ENCODE data around the gene RPL32.
"Not testable (repeated sequence)": the region's sequence is repeated elsewhere in the genome, so short reads cannot be mapped to it uniquely, and the experiment has no call there.

The RPL32 gene

DNA sequence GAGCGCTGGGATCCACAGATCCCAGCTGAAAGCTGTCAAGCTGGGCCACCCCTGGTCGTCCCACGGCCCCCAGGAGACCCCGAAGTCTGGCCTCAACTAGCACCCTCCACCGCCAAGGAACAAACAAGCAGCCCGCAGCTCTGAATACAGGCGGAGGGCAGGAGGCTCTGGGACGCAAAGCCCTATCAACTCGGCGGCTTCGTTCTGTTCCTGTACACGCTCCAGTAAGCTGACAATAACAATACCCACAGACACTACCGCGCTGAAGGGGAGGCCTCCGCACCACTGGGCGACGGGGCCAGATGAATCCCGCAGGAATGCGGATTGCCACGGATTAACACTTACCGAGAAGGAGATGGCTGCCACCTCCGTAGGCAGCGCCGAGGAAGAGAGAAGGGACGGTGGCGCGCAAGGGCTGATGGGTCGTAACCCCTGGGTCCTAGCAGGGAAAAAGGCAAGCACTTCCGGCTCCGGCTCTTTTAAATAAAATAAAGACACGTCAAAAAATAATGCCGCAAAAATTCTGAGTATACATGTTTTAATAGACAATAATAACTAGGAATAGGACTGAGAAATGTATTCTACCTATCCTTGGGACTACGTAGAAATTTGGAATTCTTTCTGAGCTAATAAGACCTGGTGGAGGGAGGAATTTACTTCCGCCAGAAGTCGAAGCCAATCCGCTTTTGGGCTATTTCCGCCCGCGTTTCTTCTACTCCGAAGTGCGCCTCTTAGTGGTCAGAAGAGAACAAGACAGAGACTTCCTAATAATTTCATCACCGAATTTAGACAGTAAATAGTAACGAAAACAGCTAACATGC, at the start of gene RPL32:
RPL32 (minus strand) TSS at position 417 of the 821 bp plus-strand sequence. CDS start 1,328 bp downstream, outside the sequence.
- peak; percentile 78 for DNase-seq

DNA sequence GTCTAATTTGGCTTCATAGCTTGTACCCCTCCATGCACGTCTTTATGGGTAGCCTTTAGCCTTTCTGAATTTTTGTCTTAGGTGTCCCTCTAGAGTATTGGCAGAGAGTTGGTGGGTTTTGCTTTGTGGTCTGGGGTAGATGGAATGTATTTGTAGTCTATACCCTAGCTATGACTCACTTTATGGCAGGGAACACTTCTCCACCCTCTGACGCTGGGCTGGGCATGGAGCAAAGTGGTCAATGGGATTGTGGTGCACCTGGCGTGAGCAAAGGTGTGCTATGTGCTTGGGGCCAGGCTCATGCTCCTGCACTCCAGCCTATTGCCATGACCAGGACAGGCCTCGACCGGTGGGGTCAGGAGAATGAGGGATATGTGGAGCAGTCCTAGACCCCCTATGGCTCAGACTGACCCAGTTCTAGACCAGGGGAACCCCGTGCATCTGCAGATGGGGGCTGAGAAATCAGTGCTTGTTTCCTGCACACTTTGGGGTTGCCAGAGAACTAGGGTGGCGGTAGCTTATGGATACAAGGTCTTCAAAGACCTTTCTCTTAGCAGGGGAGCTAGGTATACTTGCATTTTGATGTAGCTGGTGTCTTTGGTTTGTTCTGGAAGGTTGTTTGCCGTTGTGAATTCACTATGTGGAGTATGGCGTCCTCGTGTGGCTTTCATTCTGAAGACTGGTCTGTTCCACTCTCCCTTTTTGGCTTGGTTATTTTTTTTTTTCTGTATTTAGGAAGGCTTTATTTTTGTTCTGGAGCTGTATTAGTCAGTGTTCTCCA, 49.4 kb upstream of the RPL32 start:
- DNase-seq = no peak

DNA sequence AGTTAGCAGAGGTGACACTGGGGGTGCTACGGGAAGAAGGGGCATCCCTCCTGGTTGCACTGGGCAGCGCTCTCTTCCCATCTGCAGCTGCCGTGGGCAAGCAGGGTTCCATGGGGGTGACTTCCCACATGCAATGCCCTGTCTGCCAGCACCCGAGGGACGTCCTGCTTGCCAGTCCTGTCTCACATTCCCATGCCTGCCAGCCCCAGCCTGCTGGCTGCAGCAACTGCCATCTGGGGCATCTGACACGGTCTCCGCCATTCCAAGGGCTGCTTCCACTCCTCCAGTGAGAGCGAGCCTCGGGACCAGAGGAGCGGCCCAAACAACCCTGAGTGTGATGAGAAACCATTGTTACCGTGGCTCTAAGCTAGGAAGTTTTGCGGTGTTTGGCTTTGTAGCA, 45.4 kb upstream of the RPL32 start:
- no peak for DNase-seq

GRCh38 chr3:12886106-12886679, 44.8 kb upstream of the RPL32 start:
- no peak for DNase-seq

DNA sequence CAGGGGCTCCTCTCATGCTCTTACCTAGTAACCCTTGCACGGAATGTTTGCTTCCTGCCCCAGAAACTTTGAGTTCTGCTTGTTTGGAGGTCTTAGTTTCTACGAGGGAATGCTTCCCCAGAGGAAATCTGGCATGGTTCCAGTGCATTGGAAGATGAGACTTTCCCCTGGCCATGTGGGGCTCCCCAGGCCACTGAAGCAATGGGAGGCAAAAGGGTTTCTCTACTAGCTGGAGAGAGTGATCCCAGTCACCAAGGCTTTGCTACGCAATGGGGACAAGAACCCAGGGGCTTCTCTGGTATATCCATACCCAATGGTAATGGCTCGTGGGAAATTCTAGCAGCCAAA, 44.2 kb upstream of the RPL32 start:
- no peak for DNase-seq

DNA sequence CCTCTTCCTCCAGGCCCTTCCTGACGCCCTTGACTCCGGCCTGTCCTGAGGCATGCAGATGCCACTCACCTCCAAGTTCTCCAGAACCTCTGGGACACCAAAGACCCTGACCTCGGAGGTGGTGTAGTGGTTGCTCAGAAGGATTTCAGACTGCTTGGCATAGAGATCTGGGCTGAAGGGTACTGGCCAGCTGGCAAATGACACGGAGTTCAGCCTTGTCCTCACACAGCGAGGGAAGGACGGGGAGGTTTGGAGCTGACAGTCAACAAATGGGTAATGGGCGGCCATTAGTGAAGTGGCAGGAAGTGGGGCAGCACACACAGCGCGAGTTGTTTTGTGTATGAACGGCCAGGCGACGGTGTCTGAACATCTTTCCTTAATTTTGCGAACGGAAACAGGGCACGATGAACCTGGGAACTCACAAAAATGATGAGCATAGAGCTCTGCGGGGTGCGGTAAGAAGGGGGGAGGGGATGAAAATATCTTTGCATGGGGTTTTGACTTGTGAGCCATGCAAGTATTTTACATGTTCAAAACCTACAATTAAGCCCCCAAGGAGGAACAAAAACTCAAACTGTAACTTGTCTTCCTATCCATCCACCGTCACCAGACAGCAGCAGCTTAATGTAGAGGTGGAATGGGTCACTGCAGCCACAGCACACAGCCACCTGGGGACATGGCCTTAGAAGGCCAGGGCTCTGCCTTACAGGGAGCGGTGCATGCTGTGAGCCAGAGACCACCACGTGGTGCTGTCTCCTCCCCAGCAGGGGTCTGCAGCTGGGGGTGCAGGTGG, 43.6 kb upstream of the RPL32 start:
- no peak for DNase-seq

- no peak for DNase-seq
These were observed 42.9 kb upstream of the RPL32 start for GRCh38 chr3:12884186-12884680.

GRCh38 chr3:12882336-12883310, 41.3 kb upstream of the RPL32 start:
- no peak for DNase-seq

DNA sequence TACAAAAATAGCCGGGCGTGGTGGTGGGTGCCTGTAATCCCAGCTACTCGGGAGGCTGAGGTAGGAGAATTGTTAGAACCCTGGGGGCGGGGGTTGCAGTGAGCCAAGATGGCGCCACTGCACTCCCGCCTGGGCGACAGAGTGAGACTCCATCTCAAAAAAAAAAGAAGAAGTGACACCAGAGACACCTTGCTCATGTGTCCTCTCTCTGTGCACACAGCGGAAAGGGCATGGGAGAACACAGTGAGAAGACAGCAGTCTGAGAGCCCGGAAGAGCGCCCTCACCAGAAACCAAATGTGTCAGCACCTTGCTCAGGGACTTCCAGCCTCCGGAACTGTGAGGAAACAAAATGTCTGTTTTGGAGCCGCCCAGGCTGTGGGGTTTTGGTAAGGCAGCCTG, 40.5 kb upstream of the RPL32 start:
- not testable (repeated sequence) for DNase-seq

GRCh38 chr3:12879191-12879815, 37.9 kb upstream of the RPL32 start:
- DNase-seq = no peak

- DNase-seq = not testable (repeated sequence)
These were observed 37.4 kb upstream of the RPL32 start for GRCh38 chr3:12878758-12879157.

DNA sequence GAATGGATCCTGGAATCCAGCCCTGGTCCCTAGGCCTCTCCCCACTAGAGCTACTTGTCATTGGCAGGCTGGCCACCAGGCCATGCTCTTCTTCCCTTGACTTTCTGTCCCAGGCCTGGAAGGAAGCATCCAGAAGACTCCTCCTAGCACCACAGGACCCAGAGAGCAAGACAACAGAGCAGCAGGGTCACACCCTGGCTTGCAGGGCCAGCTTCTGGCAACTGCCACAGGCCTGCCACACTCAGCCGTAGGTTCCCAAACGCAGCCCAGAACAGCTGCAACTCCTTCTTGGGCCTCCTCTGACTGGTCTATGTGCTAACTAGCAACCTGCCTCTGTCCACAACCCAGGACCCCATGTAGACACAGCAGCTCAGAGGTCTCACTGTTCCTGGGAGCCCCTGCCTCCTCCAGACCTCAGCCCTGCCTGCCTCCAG, 36.8 kb upstream of the RPL32 start:
- DNase-seq = no peak

DNA sequence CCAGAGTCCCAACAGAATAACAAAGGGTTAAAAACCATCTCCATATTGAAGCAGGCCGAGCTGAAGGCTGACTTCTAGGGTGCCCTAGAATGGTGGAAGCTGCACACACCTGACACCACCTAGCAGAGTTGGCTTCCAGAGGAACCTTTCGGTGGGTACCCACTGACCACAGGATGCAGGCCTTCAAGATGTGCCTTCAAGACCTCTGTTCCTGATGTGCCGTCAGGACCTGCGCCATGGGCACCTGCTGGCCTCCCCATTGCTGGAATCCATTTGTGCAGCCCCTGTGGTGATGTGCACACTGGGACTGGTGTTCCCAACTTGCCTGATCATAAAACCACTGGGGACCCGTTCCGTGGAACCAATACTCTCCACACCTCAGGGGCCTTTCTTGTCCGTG, 35.7 kb upstream of the RPL32 start:
- DNase-seq = no peak

GRCh38 chr3:12875857-12876836, 34.8 kb upstream of the RPL32 start:
- DNase-seq = no peak

DNA sequence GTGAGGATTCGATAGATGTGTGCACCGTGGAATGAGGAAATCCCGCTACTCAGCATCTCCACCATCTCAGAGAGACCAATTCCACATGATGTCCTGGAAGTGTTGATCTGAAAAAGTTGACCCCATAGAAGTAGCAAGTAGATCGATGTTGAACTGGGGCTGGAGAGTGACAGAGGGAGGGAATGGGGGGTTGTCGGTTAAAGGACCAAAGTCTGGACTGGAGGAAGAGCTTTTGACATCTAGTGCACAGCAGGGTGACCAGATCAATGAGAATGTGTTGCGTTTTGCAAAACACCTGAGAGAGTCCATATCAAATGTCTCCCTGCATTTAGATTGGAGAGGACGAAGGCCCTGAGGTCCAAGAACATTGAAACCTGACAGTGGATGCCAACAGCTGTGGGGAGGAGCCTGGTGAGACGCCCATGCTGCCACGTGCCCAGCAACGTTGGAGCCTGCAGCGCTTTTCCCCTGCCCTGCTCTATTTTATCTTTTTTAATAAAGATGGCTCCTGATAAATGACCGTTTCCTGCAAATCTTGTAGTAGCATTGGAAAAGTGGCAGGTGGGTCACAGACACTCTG, 30.1 kb upstream of the RPL32 start:
- no peak for DNase-seq

GRCh38 chr3:12870942-12871341, 29.6 kb upstream of the RPL32 start:
- no peak for DNase-seq

GRCh38 chr3:12869035-12869621, 27.8 kb upstream of the RPL32 start:
- DNase-seq = no peak

- DNase-seq = peak; percentile 37
These were observed 27.0 kb upstream of the RPL32 start for GRCh38 chr3:12868039-12869034.
